ENCODE data around the gene SEPTIN11. TPM values are rescaled to one million over a fixed set of nuclear protein-coding genes. Genes with fewer than 3 reads are reported as not detected.

SEPTIN11 gene
- total and polyA plus RNA-seq, 4 donors = 17.2 to 37.4 (median 25.1) TPM

GRCh38 chr4:76990288-76991080 lies 40.9 kb downstream of the SEPTIN11 start:
- 90% methylated on average over 12 of the region's 12 CpGs for WGBS
- H3K36me3 ChIP-seq (ENCODE audit: control insufficient read depth in 4 of 4, insufficient read depth in 3 of 4, low read depth in 1 of 4, low read length in 3 of 4) = no peaks in the 10 kb centered on the region
- H3K4me1 ChIP-seq (ENCODE audit: control insufficient read depth in 4 of 4, insufficient read depth in 4 of 4, low read length in 3 of 4) = peaks cover under 1 to 4% (median 2%) of the 10 kb centered on the region in 4 donors
- no peaks in the 10 kb centered on the region for H3K9me3 ChIP-seq (ENCODE audit: control insufficient read depth in 4 of 4, low read length in 3 of 4)
- no peaks in the 10 kb centered on the region for H3K27me3 ChIP-seq (ENCODE audit: control insufficient read depth in 4 of 4, insufficient read depth in 4 of 4, low read length in 3 of 4)
- no peak overlapping the region for H3K9ac ChIP-seq (ENCODE audit: low read depth in 1 of 2, low read length in 2 of 2)
- DNase-seq (ENCODE audit: low spot score) = no peak
- no peak overlapping the region for H3K4me3 ChIP-seq (ENCODE audit: low read depth in 1 of 3, low read length in 3 of 3)
- TF ChIP-seq, protein P1, sequence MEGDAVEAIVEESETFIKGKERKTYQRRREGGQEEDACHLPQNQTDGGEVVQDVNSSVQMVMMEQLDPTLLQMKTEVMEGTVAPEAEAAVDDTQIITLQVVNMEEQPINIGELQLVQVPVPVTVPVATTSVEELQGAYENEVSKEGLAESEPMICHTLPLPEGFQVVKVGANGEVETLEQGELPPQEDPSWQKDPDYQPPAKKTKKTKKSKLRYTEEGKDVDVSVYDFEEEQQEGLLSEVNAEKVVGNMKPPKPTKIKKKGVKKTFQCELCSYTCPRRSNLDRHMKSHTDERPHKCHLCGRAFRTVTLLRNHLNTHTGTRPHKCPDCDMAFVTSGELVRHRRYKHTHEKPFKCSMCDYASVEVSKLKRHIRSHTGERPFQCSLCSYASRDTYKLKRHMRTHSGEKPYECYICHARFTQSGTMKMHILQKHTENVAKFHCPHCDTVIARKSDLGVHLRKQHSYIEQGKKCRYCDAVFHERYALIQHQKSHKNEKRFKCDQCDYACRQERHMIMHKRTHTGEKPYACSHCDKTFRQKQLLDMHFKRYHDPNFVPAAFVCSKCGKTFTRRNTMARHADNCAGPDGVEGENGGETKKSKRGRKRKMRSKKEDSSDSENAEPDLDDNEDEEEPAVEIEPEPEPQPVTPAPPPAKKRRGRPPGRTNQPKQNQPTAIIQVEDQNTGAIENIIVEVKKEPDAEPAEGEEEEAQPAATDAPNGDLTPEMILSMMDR (IDR thresholded peaks at IDR 0.05; ENCODE audit: low read depth, low read length, missing input control) = no peak
- TF ChIP-seq TAF1 (conservative IDR thresholded peaks at IDR 0.05) = no peak
- no peak for TF ChIP-seq HNF4G (IDR thresholded peaks at IDR 0.05)
- TF ChIP-seq FOXA1 (IDR thresholded peaks at IDR 0.05) = no peak
- TF ChIP-seq RXRA (IDR thresholded peaks at IDR 0.05) = no peak
- no peak for TF ChIP-seq NR2F2 (IDR thresholded peaks at IDR 0.05)
- no peak for TF ChIP-seq HNF4A (conservative IDR thresholded peaks at IDR 0.05)
- TF ChIP-seq SP1 (IDR thresholded peaks at IDR 0.05) = no peak
- TF ChIP-seq JUND (IDR thresholded peaks at IDR 0.05) = no peak
- no peak overlapping the region for H3K27ac ChIP-seq (ENCODE audit: low read depth in 1 of 2, low read length in 2 of 2)

- Histone ChIP-seq H3K4me3 (ENCODE audit: low read depth in 1 of 3, low read length in 3 of 3) (no peak overlapping the region), H3K27me3 (ENCODE audit: control insufficient read depth in 4 of 4, insufficient read depth in 4 of 4, low read length in 3 of 4) (no peaks in the 10 kb centered on the region), H3K4me1 (ENCODE audit: control insufficient read depth in 4 of 4, insufficient read depth in 4 of 4, low read length in 3 of 4) (peaks cover 0 to 3% (median under 1%) of the 10 kb centered on the region in 4 donors), H3K36me3 (ENCODE audit: control insufficient read depth in 4 of 4, insufficient read depth in 3 of 4, low read depth in 1 of 4, low read length in 3 of 4) (no peaks in the 10 kb centered on the region), H3K27ac (ENCODE audit: low read depth in 1 of 2, low read length in 2 of 2) (no peak overlapping the region), H3K9ac (ENCODE audit: low read depth in 1 of 2, low read length in 2 of 2) (no peak overlapping the region), H3K9me3 (ENCODE audit: control insufficient read depth in 4 of 4, low read length in 3 of 4) (no peaks in the 10 kb centered on the region)
- no peak for DNase-seq (ENCODE audit: low spot score)
- TF ChIP-seq REST (IDR thresholded peaks at IDR 0.05) = no peak
- no peak for TF ChIP-seq YY1 (IDR thresholded peaks at IDR 0.05)
- no peak for TF ChIP-seq GABPA (IDR thresholded peaks at IDR 0.05 in 1 of 2, conservative IDR thresholded peaks at IDR 0.05 in 1 of 2)
- TF ChIP-seq SP1 (IDR thresholded peaks at IDR 0.05) = no peak
- no peak for TF ChIP-seq HNF4A (conservative IDR thresholded peaks at IDR 0.05)
- TF ChIP-seq FOXA1 (IDR thresholded peaks at IDR 0.05) = no peak
- TF ChIP-seq NR2F2 (IDR thresholded peaks at IDR 0.05) = no peak
- WGBS = 96% methylated on average over 1 of the region's 1 CpG
Measured at GRCh38 chr4:76991161-76991660, 41.7 kb downstream of the SEPTIN11 start.

Measured in liver (tissue), 9 donors.